Stomach smooth muscle (tissue), 2 donors: ENCODE measurements around the gene LMBR1L.
A peak's percentile ranks its signal among the peaks of the same experiment; 100 is the strongest.

Source experiments
- H3K27ac ChIP-seq: one replicate; pipeline ENCODE4 v1.7.0; 2013; ENCODE audit warnings: mild to moderate bottlenecking, low read length, inconsistent platforms
- H3K27me3 ChIP-seq, 2 donors: one replicate each; pipeline ENCODE4 v1.7.0; 2013; ENCODE audit warnings: low read length in 2 of 2; ENCODE audit not compliant: insufficient read depth in 2 of 2, control insufficient read depth in 1 of 2
- H3K36me3 ChIP-seq, 2 donors: one replicate each; pipeline ENCODE4 v1.7.0; 2013; ENCODE audit warnings: low read length in 2 of 2; ENCODE audit not compliant: control insufficient read depth in 2 of 2, insufficient read depth in 2 of 2
- H3K4me1 ChIP-seq: one replicate; pipeline ENCODE4 v1.7.0; 2013; ENCODE audit warnings: low read length; ENCODE audit not compliant: control insufficient read depth, insufficient read depth
- H3K4me3 ChIP-seq, 2 donors: one replicate each; pipeline ENCODE4 v1.7.0; 2013; ENCODE audit warnings: low read length in 2 of 2
- H3K9ac ChIP-seq, 2 donors: one replicate each; pipeline ENCODE4 v1.7.0; 2013; ENCODE audit warnings: low read length in 2 of 2, mild to moderate bottlenecking in 1 of 2
- H3K9me3 ChIP-seq, 2 donors: one replicate each; pipeline ENCODE4 v1.7.0; 2013; ENCODE audit warnings: low read length in 2 of 2; ENCODE audit not compliant: control insufficient read depth in 2 of 2
- donor health status: healthy.
- donor health status: Pancreatic carcinoma.

The LMBR1L gene

GRCh38 chr12:49109641-49110463 is 795 bp downstream of the LMBR1L start:
- no peaks in the 10 kb centered on the region for H3K9me3 ChIP-seq
- H3K27ac ChIP-seq = peak overlapping the region; percentile 96
- no peaks in the 10 kb centered on the region for H3K27me3 ChIP-seq
- peak overlapping the region; percentile 93 to 95 for H3K4me3 ChIP-seq
- H3K36me3 ChIP-seq = peaks cover 5 to 15% of the 10 kb centered on the region in 2 donors
- H3K4me1 ChIP-seq = peaks cover 46% of the 10 kb centered on the region
- H3K9ac ChIP-seq = peak overlapping the region; percentile 94 to 95

- H3K4me1 ChIP-seq = peaks cover 51% of the 10 kb centered on the region
- peaks cover 14 to 23% of the 10 kb centered on the region in 2 donors for H3K36me3 ChIP-seq
- H3K27me3 ChIP-seq = no peaks in the 10 kb centered on the region
- no peaks in the 10 kb centered on the region for H3K9me3 ChIP-seq
- peak overlapping the region; percentile 96 for H3K27ac ChIP-seq
- peak overlapping the region; percentile 3 to 75 for H3K9ac ChIP-seq
- peak overlapping the region; percentile 93 to 95 for H3K4me3 ChIP-seq
These were observed 1.7 kb downstream of the LMBR1L start for GRCh38 chr12:49108958-49109404.

- Histone ChIP-seq H3K27me3 (no peaks in the 10 kb centered on the region), H3K9me3 (no peaks in the 10 kb centered on the region), H3K4me1 (peaks cover 45% of the 10 kb centered on the region), H3K9ac (no peak overlapping the region), H3K36me3 (peaks cover 47 to 56% of the 10 kb centered on the region in 2 donors), H3K27ac (no peak overlapping the region), H3K4me3 (peak overlapping the region in 1 of 2 donors; percentile 22)
These were observed 5.1 kb downstream of the LMBR1L start for GRCh38 chr12:49105504-49106084.

GRCh38 chr12:49104822-49105221 is 5.8 kb downstream of the LMBR1L start:
- no peak overlapping the region for H3K4me3 ChIP-seq
- H3K9ac ChIP-seq = no peak overlapping the region
- peaks cover 44% of the 10 kb centered on the region for H3K4me1 ChIP-seq
- H3K27ac ChIP-seq = no peak overlapping the region
- no peaks in the 10 kb centered on the region for H3K27me3 ChIP-seq
- no peaks in the 10 kb centered on the region for H3K9me3 ChIP-seq
- H3K36me3 ChIP-seq = peaks cover 55 to 64% of the 10 kb centered on the region in 2 donors

GRCh38 chr12:49100380-49100779 is 10.3 kb downstream of the LMBR1L start:
- H3K9ac ChIP-seq = no peak overlapping the region
- no peaks in the 10 kb centered on the region for H3K27me3 ChIP-seq
- no peak overlapping the region for H3K4me3 ChIP-seq
- no peaks in the 10 kb centered on the region for H3K9me3 ChIP-seq
- peaks cover 66 to 69% of the 10 kb centered on the region in 2 donors for H3K36me3 ChIP-seq
- H3K4me1 ChIP-seq = peaks cover 9% of the 10 kb centered on the region
- H3K27ac ChIP-seq = no peak overlapping the region

GRCh38 chr12:49098703-49099102 is 11.9 kb downstream of the LMBR1L start:
- Histone ChIP-seq H3K27me3 (peaks cover 9 to 13% of the 10 kb centered on the region in 2 donors), H3K9ac (no peak overlapping the region), H3K27ac (no peak overlapping the region), H3K9me3 (no peaks in the 10 kb centered on the region), H3K4me1 (peaks cover 12% of the 10 kb centered on the region), H3K4me3 (no peak overlapping the region), H3K36me3 (peaks cover 53% of the 10 kb centered on the region in 2 donors)

GRCh38 chr12:49098035-49098451 is 12.6 kb downstream of the LMBR1L start:
- no peak overlapping the region for H3K27ac ChIP-seq
- peaks cover 16 to 20% of the 10 kb centered on the region in 2 donors for H3K27me3 ChIP-seq
- peaks cover 47% of the 10 kb centered on the region in 2 donors for H3K36me3 ChIP-seq
- H3K4me3 ChIP-seq = no peak overlapping the region
- H3K4me1 ChIP-seq = peaks cover 16% of the 10 kb centered on the region
- no peaks in the 10 kb centered on the region for H3K9me3 ChIP-seq
- no peak overlapping the region for H3K9ac ChIP-seq

- H3K27me3 ChIP-seq = peaks cover 22 to 26% of the 10 kb centered on the region in 2 donors
- H3K27ac ChIP-seq = no peak overlapping the region
- no peak overlapping the region for H3K4me3 ChIP-seq
- no peak overlapping the region for H3K9ac ChIP-seq
- H3K4me1 ChIP-seq = peaks cover 22% of the 10 kb centered on the region
- H3K9me3 ChIP-seq = no peaks in the 10 kb centered on the region
- H3K36me3 ChIP-seq = peaks cover 40% of the 10 kb centered on the region in 2 donors
These were observed 13.3 kb downstream of the LMBR1L start for GRCh38 chr12:49097381-49097780.

GRCh38 chr12:49094975-49095365 is 15.7 kb downstream of the LMBR1L start:
- Histone ChIP-seq H3K9ac (no peak overlapping the region), H3K4me1 (peaks cover 35% of the 10 kb centered on the region), H3K27ac (no peak overlapping the region), H3K27me3 (peaks cover 44 to 50% of the 10 kb centered on the region in 2 donors), H3K36me3 (peaks cover 16 to 17% of the 10 kb centered on the region in 2 donors), H3K4me3 (no peak overlapping the region), H3K9me3 (no peaks in the 10 kb centered on the region)

GRCh38 chr12:49094160-49094974 is 16.3 kb downstream of the LMBR1L start, which contains the start of gene DHH:
TSS of gene DHH (minus strand) at chr12:49094801. CDS start at chr12:49094512, 289 bp downstream.
- Histone ChIP-seq H3K4me1 (peaks cover 39% of the 10 kb centered on the region), H3K9ac (peak within 1 kb of the TSS in 1 of 2 donors; percentile 9), H3K36me3 (peaks cover 13% of the 10 kb centered on the region in 2 donors), H3K9me3 (no peaks in the 10 kb centered on the region), H3K27me3 (peaks cover 50 to 56% of the 10 kb centered on the region in 2 donors), H3K27ac (no peak within 1 kb of the TSS), H3K4me3 (peak within 1 kb of the TSS in 1 of 2 donors; percentile 62)
